ENCODE results near the gene FBXL12.

- TF ChIP-seq EP300 (IDR thresholded peaks at IDR 0.05), result no peak
- no peak for TF ChIP-seq POLR2A (IDR thresholded peaks at IDR 0.05)
- no peak for TF ChIP-seq CTCF (IDR thresholded peaks at IDR 0.05)
- TF ChIP-seq POLR2AphosphoS5 (IDR thresholded peaks at IDR 0.05), result no peak
These were observed 16.9 kb downstream of the FBXL12 start for GRCh38 chr19:9801976-9802375.

All from sigmoid colon (tissue), 4 donors.